A549 (cell line): Measurements from ENCODE around the gene XG.

Experiments used
- BHLHE40 ChIP-seq: IDR thresholded peaks from 2 replicates; pipeline ENCODE4 v1.6.1; 2012; ENCODE audit warnings: low read depth, low read length, inconsistent platforms
- ESRRA ChIP-seq: fragments of 150-350 bp; IDR thresholded peaks from 2 replicates; pipeline ENCODE4 v1.6.1; 2014; ENCODE audit warnings: mild to moderate bottlenecking, low read length, borderline replicate concordance
- HDAC2 ChIP-seq: fragments of 200-600 bp; sonication (generic); IDR thresholded peaks from 2 replicates; pipeline ENCODE4 v1.6.1; 2016
- JUN ChIP-seq, 2 experiments: fragments of >200 bp; sonication (Bioruptor Twin); formaldehyde crosslinking; IDR thresholded peaks; 2 replicates in 1 of 2; 3 replicates in 1 of 2; pipeline ENCODE4 v1.6.1; 2016 to 2017
- MAZ ChIP-seq: fragments of 150-350 bp; IDR thresholded peaks from 2 replicates; pipeline ENCODE4 v1.6.1; 2014; ENCODE audit warnings: antibody characterized with exemption, low read depth, low read length, borderline replicate concordance
- POLR2A ChIP-seq: IDR thresholded peaks from 2 replicates; pipeline ENCODE4 v1.6.1; 2012; ENCODE audit warnings: mild to moderate bottlenecking, low read length
- TF ChIP-seq, protein P1 (sequence below): fragments of >200 bp; sonication (Bioruptor Twin); formaldehyde crosslinking; IDR thresholded peaks from 3 replicates; pipeline ENCODE4 v1.5.1; 2016
- TF ChIP-seq, protein P2 (sequence below): IDR thresholded peaks from 2 replicates; pipeline ENCODE4 v1.6.1; 2012; ENCODE audit warnings: low read depth, borderline replicate concordance
- TF ChIP-seq, protein P3 (sequence below): fragments of 250-450 bp; sonication (Bioruptor Pico); IDR thresholded peaks from 2 replicates; pipeline ENCODE4 v1.5.0; 2021; ENCODE audit warnings: mild to moderate bottlenecking, moderate library complexity, borderline replicate concordance
- TF ChIP-seq, protein P4 (sequence below): IDR thresholded peaks from 2 replicates; pipeline ENCODE4 v1.6.1; 2012

DNA sequence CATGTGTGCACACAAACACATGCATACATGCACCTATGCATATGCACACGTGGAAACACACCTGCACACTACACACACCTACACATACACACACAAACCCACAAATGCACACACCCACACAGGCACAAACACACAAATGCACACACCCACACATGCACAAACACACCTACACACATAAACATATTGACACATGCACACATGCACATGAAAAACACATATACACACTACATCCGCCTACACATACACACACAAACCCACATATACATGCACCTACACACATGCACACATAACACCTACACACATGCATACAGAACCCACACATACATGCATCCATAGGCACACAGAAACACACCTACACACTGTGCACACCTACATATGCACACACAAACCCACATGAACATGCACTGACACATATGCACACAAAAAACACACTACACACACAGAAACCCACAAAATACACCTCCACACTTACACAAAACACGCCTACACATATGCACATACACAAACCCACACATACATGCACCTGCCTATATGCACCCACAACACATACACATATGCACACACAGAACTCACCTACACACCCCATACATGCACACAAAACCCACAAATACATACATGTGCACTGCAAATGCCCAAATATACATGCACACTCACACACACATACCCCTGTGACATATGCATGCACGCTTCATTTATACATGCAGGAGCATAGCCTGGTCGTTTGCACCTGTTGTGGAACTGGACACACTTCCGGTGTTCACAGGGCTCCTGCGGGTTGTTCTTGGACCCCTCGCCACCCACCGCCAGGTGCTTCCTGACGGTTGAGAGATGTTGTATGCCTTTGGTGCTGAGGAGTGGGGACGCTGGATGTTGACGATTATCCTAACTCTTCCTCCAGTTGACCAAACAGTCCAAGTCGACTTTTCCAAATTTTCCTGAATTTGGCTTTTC is 38.7 kb upstream of the XG start:
- TF ChIP-seq, protein P1, sequence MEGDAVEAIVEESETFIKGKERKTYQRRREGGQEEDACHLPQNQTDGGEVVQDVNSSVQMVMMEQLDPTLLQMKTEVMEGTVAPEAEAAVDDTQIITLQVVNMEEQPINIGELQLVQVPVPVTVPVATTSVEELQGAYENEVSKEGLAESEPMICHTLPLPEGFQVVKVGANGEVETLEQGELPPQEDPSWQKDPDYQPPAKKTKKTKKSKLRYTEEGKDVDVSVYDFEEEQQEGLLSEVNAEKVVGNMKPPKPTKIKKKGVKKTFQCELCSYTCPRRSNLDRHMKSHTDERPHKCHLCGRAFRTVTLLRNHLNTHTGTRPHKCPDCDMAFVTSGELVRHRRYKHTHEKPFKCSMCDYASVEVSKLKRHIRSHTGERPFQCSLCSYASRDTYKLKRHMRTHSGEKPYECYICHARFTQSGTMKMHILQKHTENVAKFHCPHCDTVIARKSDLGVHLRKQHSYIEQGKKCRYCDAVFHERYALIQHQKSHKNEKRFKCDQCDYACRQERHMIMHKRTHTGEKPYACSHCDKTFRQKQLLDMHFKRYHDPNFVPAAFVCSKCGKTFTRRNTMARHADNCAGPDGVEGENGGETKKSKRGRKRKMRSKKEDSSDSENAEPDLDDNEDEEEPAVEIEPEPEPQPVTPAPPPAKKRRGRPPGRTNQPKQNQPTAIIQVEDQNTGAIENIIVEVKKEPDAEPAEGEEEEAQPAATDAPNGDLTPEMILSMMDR, result no peak
- TF ChIP-seq, protein P2, sequence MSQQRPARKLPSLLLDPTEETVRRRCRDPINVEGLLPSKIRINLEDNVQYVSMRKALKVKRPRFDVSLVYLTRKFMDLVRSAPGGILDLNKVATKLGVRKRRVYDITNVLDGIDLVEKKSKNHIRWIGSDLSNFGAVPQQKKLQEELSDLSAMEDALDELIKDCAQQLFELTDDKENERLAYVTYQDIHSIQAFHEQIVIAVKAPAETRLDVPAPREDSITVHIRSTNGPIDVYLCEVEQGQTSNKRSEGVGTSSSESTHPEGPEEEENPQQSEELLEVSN, result no peak
- TF ChIP-seq ESRRA (no peak), BHLHE40 (no peak), MAZ (no peak), HDAC2 (no peak), POLR2A (no peak), JUN (IDR thresholded peaks at IDR 0.05) (no peak)
- TF ChIP-seq, protein P3, sequence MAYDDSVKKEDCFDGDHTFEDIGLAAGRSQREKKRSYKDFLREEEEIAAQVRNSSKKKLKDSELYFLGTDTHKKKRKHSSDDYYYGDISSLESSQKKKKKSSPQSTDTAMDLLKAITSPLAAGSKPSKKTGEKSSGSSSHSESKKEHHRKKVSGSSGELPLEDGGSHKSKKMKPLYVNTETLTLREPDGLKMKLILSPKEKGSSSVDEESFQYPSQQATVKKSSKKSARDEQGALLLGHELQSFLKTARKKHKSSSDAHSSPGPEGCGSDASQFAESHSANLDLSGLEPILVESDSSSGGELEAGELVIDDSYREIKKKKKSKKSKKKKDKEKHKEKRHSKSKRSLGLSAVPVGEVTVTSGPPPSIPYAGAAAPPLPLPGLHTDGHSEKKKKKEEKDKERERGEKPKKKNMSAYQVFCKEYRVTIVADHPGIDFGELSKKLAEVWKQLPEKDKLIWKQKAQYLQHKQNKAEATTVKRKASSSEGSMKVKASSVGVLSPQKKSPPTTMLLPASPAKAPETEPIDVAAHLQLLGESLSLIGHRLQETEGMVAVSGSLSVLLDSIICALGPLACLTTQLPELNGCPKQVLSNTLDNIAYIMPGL (CRISPR knock-in tag), result no peak
- TF ChIP-seq, protein P4, sequence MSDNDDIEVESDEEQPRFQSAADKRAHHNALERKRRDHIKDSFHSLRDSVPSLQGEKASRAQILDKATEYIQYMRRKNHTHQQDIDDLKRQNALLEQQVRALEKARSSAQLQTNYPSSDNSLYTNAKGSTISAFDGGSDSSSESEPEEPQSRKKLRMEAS, result no peak
